GM11168 (cell line): ENCODE data around the gene QSOX1.

Experiments used
- in situ Hi-C: fragments of 300-500 bp; cut with MboI; formaldehyde crosslinking; loops from one replicate; pipeline ENCODE4 v1.12.0; 2022; ENCODE audit warnings: low sequenced_read_pairs; ENCODE audit not compliant: unreplicated experiment

Gene QSOX1

DNA sequence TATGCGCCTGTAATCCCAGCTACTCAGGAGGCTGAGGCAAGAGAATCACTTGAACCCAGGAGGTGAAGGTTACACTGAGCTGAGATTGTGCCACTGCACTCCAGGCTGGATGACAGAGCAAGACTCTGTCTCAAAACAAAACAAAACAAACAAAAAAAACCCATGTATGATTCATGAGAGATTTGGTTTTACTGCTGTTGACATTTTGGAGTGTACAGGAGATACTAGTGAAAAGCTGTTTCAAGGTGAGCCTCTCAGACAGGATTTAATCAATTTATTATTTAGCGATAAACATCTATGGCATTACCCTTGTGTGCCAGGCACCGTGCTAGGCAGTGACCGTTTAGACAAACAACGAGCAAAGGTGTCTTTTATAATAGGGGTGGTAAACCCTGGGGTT, 91.9 kb downstream of the QSOX1 start:
- in situ Hi-C loops, result loop anchor here (5.0 kb wide), 1 partner anchor 236 kb away; no protein-coding TSS in a partner anchor

DNA sequence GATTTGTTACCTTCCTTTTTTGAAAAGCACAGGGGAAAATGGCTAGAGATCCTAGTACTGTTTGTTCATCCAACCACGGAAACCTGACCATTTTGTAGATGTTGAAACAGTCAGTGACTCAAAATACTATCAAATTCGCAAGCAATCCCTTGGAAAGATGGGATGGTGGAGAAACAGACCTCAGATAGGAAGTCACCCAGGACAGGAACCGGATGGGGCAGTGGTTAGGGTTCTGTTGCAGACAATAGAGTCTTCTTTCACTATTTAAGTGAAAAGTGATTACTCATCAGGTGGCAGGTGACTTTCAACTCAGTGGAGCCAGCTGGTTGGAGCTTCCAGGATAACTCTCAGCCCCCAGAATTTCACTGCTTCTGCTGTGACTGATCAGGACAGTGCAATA, 92.4 kb downstream of the QSOX1 start:
- in situ Hi-C loops, result loop anchor here (5.0 kb wide), 1 partner anchor 235 kb away; no protein-coding TSS in a partner anchor

DNA sequence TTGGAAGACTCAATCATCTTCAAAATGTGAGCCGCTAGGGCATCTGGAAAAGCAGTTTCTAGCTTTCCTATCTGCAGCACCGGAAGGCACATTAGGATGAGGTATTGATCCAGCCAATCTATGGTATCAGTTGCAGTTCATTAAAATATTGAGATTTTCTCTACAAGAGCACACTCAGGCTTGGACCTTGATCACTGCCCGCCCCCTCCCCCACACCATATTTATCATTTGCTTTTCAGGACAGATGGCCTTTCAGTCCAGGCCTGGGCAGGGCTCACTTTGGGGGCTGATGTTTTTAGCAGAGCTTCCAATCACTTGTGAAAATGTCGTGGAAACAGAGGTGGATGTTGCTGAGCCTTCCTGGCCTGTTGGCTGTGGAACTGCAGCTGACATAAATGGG, 92.9 kb downstream of the QSOX1 start:
- in situ Hi-C loops, result loop anchor here (5.0 kb wide), 1 partner anchor 235 kb away; no protein-coding TSS in a partner anchor

DNA sequence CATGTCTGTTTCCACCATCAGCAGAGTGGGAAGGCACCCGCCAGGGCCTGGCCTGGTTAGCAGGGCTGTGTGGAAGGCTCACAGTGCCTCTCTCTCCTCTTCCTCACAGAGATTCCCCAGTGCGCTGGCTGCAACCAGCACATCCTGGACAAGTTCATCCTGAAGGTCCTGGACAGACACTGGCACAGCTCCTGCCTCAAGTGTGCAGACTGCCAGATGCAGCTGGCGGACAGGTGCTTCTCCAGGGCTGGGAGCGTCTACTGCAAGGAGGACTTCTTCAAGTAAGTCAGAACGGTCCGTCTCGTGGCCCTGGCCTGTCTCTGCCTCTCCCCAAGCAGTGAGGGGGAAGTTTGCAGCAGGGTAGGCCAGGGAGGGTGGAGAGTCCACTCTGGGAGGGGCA, 93.5 kb downstream of the QSOX1 start:
- in situ Hi-C loops, result loop anchor here (5.0 kb wide), 1 partner anchor 234 kb away; no protein-coding TSS in a partner anchor

DNA sequence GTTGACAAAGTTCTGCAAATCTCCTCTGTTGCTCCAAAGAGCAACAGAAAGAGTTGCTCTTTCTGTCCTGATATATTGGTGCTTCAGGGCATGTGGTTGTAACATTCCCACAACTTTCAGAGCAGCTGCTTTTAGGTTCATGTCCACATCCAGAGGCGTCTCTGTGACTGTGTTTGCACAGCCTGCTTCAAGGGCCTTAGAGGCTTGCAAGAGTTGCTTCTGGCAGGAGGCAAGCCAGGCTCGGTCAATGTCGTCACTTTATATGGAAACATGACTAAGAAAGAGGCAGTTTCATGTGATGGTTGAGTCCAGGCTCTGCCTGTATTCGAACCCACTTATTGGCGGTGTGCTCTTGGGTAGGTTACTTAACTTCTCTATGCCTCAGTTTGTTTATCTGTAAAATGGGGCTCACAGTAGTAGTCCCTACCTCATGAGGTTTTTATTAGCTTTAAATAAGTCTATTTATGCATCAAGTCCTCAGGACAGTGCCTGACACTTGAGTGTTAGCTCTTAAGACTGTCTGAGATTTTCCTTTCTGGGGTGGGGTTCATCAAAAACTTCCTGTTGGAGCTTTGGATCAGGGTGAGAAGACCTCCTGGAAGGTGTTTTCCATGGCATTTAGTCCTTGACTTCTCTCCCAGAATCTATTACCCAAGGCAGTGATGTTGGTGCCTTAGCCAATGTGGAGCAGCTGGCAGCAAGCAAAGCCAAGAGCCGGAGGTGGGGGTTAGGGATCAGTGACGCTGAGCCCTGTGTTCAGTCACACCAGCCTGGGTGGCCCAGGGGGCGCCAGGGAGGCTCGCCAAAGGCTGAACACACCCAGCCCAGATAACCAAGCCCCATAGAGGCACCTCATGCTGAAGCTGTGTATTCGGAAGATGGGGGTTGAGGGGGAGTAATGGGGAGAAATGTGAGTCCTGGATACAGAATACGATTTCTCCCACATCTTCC, 94.3 kb downstream of the QSOX1 start:
- in situ Hi-C loops, result loop anchor here (5.0 kb wide), 1 partner anchor 233 kb away; no protein-coding TSS in a partner anchor

DNA sequence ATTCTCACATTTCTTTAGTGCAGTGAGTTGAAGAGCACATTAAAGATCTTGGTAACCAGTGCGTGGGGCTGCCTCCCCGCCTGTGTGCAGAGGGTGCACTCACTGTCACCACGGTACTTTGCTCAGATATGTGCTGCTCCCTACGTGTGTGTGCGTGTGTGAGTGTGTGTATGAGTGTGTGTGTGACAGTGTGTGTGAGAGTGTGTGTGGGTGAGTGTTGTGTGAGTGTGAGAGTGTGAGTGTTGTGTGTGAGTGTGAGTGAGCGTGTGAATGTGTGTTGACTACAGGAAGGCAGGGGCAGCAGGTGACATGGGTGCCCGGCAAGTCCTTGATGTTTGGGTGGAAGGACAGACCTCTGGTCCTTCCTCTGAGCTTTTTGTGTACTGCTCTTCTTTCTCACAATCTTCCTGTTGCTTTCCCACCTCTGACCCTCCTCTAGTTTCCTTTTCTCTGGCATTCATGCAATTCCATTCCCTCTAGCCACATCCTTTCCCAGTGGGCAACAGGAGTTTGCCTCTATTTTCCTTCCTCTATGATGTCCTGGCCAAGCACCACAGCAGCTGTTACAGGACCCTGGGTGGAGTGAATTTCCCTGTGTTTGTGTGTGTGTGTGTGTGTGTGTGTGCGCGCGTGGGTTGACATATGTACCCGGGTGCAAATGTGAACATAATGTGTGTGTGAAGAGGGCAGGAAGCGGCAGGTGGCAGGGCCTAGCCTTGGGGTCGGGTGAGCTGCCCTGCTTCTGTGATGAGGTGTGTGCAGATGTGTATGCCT, 95.2 kb downstream of the QSOX1 start:
- in situ Hi-C loops, result loop anchor here (5.0 kb wide), 1 partner anchor 232 kb away; no protein-coding TSS in a partner anchor

DNA sequence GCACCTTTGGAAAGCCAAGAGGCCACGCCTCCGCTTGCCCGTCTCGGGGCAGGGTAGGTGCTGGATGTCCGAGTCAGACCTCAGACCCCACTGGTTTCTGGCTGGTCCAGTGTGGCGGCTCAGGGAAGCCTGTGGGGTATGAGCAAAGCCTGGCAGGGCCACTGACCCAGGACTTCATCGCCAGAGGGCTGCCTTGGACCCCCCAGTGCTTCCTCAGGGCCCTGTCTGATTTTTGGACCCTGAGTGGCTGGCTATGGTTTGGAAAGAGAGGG, 95.8 kb downstream of the QSOX1 start:
- in situ Hi-C loops, result no loop called here

DNA sequence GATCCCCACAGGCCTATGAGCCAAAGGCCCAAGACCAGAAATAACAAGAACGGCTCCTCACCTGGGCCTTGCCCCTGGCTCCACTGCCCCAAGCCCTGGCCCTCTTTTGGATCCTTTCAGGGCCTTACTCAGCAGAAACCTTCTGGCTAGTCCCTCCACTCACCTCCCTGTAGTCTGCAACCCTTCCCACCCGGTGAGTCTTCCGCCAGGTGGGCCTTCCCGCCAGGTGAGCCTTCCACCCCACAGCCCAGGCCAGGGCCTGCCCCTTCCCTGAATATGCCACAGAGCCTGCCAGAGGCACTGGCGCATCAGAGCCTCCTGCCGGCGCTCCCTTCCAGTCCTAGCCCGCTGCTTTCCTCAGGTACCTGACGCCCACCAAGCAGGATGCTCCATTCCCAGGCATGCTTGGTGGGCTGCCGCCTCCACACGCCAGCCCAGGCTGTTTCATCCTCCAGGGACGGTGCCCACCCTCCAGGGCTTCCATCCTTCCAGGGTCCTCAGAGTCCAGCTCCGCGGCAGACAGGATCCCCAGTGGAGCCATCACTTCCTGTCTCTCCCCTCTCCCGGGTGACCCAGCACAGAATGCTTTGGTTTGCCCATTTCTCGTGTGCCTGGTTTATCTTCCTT, 96.3 kb downstream of the QSOX1 start:
- in situ Hi-C loops, result no loop called here

DNA sequence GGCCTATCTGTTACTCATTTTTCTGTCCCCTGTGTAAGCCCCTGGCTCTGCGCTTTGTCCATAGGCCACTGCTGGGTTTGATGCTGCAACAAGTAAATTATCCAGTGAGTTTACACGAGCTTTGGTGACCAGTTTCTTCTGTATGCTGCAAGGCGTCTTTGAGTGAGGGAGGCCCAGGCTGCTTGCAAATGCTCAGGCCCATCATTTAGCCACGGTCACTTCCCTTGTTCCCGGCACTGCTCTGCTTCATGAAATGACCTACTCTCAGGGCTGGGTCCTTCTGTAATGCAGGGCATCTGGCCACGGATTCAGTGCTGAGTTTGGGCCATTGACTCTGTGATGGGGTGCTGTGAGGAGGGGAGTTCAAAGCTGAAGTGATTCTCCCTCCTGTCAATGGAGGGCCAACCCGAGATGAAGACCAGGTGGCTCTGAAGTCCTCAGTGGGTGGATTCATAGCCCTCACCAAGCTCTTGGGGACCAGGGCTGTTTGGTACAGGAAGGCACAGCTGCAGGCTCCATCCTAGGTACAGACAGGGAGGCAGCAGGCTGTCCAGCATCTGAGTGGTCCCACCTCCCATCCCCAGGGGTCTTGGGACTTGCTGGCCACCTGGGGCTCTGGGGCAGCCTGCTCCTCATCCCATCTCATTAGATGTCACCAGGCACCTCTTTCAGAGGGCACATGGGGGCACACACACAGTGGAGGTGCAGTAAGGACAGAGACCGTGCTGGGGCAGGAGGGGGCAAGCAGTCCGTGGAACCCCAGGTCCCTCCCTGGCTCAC, 97.0 kb downstream of the QSOX1 start:
- in situ Hi-C loops, result no loop called here

DNA sequence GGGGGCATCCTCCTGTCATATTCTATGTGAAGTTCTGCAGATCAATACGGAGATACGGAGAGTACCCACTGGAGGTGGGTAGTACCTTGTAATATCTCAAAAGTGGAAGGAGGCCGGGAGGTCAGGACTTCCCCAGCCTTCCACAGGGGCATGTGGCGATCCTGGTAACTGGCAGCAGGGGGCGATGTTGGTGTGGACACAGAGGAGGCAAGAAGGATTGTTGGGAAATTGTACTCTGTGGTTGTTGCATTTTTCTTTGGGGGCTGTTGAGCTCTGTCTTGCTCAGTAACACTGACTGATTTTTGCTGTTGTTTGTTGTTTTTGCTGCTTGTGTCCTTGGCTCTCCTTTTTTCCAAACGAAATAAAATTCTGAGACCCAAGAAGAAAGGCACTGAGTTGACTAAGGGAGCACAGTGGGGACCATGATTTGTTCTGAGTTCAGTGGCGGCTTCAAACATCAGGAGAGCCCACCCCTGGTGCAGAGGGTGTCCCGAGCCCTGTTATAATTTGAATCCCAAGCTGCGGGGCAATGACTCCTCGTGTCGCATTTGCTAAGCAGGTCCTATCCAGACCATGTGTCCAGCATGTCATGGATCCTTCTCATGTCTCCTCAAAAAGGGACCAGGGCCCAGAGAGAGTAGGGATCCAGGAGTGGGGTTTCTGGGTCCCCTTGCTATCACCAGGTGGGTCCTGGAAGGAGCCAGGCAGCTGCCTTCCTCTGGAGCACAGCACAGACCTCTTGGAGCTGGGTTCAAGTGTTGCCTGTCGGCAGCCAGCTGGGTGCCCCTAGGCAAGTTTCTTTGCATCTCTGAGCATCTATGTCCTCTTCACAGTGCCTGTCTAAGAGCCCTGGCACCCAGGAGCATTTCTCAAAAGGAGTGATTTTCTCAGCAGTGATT, 98.2 kb downstream of the QSOX1 start:
- in situ Hi-C loops, result no loop called here
